Stimulated activated CD4-positive, alpha-beta T cell treated with anti-CD3 and anti-CD28 coated beads, Interleukin-4, amount 100 ng/mL, for 48 hours (primary cell): ENCODE results near the gene TRPC6.

Experiments
- DNase-seq, 2 donors: peaks; one replicate each; pipeline ENCODE4 v3.0.0-alpha.2; 2020; ENCODE audit warnings: low read depth in 2 of 2

TRPC6 gene

DNA sequence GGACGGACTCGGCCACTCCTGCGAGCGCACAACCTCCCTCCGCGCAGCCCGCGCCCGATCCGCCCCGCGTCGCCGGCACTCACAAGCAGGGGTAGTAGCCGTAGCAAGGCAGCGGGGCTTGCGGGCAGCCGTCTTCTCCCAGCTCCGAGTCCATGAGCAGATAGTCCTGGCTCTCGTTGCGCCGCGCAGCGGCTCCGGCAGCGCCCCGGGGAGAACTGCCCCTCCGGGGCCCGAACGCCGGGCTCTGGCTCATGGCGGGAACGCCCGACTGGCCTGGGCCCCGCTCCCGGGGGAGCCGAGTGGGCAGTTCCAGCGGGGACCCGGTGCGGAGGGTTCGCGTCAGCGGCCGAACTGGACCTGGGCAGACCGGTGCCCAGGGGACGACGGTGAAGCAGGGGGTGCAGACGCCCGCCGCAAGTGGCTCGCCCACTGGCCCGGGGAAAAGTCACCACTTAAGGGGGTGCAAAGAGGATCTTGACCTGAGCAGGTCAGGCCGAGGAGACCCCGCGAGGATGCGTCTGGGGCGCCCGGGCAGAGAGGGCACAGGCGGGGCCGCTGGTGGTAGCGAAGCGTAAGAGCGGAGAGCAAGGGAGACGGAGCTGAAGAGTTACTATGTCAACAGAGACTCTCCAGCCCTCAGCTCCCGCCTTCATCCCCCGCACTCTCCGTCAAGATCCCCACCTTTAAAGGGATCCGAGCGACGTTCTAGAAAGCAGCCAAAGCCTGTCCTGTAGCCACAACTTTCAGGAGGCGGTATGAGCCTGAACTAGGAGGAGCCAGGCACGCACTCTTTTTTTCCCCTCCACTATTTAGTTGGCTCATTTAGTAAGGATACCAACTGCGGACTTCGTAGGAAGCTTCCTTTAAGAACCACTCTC lies at the start of gene TRPC6:
TSS of gene TRPC6 (minus strand) at position 757 of the 878 bp plus-strand sequence. CDS start at position 253, 504 bp downstream.
- DNase-seq: no peak

DNA sequence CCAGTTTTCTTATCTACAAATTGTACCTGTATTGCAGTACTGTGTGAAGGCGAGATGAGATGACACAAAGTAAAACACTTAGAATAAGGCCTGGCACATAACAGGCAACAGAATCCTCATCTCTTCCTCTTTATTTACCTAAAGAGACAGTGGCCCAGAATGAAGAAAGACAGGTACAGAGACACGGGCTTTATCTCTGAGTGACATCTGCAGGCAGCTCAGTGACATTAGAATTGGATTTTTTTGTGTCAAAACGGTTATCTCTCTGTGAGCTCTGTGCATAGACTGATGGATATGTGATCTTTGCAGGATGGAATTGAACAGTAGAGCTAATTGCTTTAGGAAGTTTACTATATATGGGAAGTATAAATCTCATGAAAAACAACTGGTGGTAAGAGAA lies 36.2 kb upstream of the TRPC6 start:
- no peak for DNase-seq

DNA sequence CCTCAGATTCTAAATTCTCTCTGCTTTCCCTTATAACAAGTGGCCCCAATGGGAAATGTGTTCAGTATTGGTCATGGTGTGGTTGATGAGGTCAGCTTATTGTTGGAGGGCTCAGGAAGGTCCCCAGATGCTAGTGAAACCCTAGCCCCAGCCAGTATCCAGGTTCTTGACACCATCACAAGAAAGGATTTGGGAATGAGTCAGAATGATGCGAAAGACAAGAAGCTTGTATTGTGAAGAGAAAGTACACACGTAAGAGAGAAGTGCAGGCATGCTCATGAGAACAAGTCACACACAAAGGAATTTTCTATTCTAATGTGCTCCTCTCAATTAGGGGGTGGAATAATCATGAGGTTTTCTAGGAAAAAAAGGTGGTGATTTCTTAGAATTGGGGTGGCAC lies 34.9 kb upstream of the TRPC6 start:
- no peak for DNase-seq

DNA sequence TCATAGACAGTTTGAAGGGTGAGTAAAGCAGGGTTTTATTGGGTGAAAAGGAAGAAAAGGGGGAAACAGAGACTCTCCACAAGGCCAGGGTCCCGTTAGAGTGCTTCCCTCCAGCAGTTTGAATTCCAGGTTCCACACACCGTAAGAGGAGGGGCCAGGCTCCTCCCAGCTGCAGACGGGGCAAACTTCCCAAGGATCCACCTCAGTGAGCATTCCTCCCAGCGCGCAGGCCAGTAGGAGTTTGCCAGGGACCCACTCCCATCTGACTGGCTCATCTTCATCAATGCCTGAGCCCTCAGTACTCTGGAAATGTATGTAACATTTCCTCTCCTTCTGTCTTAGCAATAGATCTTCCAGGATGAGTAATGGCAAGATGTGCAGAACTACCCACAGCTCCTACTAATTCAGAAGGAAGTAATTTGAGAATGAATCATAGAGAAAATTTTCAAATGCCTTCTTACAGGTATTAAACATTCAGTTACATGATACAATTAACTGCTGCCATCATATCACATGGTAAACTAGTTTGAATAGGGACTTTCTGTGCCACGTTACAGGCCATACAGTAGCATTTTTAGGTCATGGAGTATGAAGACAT lies 34.0 kb upstream of the TRPC6 start:
- DNase-seq: no peak

DNA sequence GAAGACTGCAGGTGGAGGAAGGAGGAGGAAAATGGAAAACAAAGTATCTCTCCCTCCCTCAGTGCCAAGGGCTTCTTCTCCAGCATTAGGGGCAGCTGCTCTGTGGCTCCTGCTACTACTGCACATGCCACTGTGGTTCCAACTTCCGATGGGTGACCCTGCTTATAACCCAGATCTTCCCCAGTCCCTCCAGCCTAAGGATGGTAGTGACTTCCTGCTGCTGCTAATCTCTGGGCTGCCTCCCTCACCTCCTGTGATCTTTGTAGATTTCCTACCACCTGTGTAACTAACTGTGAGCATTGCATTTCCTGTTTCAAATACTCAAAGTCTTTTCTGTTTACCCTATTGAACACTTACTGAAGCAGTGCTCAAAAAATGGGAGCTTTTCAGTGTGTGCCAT lies 28.7 kb upstream of the TRPC6 start:
- no peak for DNase-seq

DNA sequence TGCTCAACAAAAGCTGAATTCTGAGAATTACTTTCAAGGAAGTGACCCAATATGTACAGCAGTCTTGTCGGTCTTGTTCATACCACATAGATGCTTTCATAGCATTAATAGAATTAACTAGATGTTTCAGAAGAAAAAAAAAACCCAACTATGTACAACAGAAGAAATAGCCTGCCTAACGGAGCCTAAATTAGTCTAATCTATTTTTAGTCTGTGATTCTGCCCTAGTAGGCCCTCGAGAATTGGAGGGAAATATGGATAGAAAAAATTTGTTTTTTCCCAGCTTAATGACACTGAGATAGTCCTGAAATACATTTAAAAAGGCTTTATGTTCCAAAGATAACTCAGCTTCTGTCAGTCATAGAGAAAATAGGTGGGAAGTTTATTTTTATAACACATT lies 17.1 kb upstream of the TRPC6 start:
- no peak for DNase-seq

DNA sequence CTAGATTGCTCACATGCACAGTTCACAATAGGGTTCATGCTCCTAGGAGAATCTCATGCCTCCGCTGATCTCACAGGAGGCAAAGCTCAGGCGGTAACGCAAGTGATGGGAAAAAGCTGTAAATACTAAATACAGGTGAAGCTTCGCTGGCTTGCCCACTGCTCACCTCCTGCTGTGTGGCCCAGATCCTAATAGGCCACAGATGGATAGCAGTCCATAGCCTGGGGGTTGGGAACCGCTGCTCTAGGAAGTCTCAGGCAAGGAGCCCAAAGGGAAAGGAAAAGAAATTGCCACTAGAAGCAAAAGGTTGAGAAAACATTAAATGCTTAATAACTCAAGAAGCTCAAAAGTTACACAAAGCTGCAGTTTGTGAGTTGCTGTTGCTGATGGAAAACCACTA lies 3.2 kb upstream of the TRPC6 start:
- no peak for DNase-seq

DNA sequence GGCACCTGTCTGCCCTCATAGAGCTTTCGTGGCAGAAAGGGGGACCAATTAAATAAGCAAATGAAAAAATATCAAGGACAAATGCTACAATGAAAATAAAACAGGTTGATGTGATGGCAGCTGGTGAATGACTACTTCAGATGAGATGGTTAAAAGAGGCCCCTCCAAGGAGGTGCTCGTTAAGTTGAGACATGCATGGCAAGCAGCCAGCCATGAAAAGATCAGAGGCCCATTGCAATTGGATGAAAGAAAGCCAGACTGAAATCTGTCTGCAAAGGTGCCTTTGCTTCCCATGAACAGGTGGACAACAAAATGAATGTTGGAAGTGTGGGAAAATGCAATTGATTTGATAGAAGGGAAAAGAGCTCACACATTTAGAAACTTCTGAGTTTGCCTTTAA lies 848 bp upstream of the TRPC6 start:
- DNase-seq: no peak

DNA sequence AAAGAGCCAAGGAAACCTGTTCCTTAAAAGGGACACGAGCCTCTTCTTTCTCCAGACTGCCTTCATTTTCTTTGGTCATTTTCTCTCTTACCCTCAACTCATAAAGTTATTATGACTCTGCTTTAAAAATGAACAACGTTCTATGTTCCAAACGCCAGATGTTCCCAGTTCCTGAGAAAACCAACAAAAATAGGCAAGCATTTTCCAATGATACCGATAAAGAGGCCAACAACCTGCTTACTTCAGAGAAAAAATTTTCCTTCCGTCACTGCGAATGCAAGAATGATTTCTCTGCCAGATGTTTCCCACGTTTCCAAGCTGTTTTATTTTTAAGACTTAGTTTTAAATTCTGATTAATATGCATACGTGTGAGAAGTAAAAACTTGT lies 315 bp upstream of the TRPC6 start:
- DNase-seq: no peak

DNA sequence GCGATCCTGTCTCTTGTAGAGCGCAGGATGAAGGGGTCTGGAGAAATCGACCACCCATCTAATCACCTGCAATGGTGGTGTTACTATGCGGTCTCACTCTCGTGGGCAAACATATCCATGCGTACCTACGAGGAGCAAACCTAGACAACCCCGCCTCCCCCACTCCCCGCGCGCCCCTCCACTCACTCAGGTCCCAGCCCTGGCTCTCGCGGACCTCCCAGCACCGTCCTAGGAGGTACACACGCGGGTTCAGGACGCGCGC lies 887 bp downstream of the TRPC6 start:
- DNase-seq: no peak

DNA sequence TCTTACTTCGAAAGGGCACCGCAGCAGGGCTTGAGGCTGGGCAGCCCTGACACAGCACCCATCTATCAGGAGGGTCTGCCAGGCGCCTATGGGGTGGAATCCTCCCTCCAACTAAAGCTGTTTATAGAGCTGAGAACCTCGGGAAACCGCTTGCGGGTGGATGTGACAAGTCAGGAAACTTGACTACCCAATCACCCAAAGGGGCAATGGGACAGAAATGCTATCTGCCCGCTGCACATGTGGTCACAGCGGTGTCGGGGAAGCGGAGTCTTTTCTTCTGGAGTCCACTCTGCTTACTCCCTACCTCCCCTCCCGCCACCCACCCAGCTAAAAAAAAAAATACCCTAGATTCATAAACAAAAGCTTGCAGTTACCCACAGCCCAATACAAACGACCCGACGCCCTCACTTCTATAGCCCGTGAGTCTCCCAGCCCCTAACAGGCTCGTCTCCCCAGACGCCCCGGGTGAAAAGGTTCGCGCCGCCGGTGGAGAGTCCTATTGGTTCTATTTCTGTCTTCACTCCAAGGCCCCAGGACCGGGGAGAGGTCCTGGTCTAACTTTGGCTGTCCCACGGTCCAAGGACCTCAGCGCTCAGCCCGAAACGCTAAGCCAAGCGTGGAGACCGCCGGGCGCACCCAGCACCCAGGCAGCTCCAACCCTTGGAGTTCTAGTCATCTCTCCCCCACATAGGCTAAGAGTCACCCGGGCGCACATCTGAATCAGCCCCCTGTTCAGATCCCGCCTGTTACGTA lies 1.4 kb downstream of the TRPC6 start:
- no peak for DNase-seq

DNA sequence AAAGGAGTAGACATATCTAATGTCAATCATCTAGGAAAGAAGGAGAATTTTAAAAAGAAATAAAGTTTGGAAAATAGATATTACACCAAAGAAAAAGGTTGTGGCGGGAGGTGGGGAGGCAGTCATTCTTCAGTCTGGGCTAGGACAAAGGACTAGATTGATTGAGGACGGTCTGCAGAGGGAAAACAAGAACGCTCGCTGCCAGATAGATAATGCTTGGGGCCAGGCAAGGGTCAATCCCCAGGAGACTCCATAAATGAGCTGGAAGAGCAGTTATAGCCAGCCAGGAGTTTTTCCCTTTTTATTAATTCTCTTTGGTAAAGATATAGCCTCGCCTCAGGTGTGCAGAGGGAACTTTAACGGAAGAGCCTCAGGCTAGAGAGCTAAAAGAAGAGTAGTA lies 6.3 kb downstream of the TRPC6 start:
- DNase-seq: no peak

DNA sequence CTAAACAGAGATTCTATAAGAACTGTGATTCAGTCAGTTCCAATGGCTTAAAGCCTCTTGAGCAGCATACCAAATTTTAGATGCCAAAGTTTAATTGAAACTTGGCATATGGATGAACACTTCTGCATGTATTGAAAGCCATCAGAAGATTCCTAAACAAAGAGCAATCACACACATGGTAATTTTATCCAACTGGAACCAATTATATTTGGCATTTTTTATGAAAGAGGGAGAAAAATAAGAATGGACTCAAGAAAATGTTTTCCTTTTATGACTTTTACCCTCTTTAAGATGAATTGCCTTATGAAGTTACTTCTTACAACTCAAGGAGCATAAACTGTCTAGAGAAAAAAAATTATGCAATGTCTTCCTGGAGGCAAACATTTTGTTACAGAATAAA lies 7.4 kb downstream of the TRPC6 start:
- no peak for DNase-seq

DNA sequence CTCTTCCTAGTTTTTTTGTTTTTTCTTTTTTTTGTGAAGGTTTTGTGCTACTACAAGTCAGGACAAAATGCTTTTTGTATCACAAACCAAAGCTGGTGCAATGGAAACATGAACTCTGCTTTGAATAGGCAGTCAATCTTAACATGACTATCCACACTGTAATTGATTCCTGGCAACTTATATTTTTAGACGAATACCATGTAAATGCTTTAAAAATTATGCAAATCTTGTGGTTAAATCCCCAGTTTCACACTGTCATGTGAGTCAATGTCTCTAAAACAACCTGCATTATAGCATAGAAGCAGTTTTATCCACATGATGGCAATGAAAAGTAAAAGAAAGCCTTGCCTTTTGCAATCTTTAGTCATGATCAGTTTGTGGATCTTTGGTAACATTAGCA lies 8.9 kb downstream of the TRPC6 start:
- no peak for DNase-seq

DNA sequence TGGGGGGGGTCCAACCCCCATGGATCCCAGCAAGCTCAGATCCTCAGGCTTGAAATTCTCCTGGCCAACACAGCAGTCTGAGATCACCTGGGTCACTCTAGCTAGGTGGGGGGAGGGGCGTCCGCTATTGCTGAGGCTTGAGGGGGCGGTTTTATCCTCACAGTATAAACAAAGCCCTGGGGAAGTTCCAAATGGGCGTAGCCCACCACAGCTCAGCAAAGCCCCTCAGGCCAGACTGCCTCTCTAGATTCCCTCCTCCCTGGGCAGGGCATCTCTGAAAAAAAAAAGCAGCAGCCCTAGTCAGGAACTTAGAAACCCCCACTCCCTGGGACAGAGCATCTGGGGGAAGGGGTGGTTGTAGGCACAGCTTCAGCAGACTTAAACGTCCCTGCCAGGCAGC lies 16.7 kb downstream of the TRPC6 start:
- DNase-seq: no peak

DNA sequence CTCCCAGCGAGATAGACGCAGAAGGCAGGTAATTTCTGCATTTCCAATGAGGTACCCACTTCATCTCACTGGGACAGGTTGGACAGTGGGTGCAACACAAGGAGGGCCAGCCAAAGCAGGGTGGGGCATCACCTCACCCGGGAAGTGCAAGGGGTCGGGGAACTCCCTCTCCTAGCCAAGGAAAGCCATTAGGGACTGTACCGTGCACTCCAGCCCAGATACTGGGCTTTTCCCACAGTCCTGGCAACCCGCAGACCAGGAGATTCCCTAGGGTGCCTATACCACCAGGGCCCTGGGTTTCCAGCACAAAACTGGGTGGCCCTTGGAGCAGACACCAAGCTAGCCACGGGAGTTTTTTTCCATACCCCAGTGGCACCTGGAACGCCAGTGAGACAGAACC lies 17.2 kb downstream of the TRPC6 start:
- DNase-seq: no peak

DNA sequence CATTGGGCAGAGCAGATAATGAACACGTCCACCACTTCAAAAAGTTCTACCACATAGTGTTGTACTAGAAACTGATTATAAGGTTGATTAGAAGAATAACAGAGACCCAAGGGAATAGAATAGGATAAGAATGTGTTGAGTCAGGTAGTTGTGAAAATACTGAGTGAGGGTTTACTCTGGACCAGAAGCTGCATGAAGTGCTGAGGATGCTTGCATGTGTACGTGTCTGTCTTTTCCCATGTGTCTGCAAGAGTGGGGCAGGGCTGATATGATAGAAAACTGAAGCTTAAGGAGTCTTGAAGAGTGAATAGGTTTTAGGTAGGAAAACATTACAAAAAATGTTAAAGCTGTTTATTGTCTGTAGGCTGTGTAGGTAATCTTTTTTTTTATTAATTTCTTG lies 20.6 kb downstream of the TRPC6 start:
- DNase-seq: no peak

DNA sequence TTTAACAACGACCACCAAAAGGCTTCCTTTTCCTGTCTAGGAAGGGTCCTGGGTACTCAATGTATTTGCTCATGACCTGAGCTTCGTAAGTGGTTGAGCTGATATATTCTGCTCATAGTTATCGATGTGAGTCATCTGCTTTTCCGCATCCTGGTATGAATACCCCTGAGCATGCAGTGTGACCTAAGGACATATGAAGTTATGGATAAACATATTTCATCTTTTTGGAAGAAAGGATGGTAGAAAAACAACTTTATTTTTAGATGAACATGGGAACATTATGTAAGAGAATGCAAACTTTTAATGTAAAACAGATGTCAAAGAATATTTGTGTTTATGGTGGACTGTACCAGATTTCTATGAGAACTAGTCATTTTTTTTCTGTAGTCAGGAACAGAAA lies 28.4 kb downstream of the TRPC6 start:
- DNase-seq: no peak

DNA sequence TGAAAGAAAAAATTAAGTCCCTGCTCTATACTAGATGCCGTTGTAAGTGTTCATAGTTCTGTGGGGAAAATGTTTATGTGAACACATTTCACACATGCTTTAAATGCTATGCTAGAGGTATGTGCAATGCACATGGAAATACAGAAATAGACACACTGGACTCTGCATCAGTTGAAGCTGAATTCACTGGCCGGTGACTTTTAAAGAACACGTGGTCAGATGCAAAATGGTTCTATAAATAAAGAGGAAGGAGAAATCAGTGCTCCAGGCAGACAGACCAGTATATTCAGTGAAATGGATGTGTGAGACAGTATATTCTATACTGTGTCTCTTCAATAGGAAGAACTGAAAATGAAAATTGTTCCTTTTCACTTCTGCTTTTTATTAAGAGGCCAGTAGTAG lies 29.9 kb downstream of the TRPC6 start:
- no peak for DNase-seq

DNA sequence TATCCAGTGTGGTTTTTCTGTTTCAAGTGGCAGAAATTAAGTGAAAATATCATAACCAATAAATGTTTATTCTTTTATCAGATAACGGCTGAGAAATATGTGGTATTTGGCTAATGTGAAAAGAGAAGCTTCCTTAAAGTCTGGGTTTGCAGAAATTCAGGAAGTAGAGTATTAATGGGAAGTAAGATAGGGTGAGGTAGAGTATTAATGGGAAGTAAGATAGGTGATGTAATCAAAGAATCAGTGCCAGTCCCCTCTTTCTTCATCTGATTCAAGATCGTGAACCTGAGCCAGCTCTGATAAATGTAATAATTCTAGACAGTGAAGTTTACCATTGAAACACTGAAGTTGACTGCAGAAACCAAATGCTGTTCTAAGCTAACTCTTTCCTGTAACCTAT lies 30.9 kb downstream of the TRPC6 start:
- no peak for DNase-seq

DNA sequence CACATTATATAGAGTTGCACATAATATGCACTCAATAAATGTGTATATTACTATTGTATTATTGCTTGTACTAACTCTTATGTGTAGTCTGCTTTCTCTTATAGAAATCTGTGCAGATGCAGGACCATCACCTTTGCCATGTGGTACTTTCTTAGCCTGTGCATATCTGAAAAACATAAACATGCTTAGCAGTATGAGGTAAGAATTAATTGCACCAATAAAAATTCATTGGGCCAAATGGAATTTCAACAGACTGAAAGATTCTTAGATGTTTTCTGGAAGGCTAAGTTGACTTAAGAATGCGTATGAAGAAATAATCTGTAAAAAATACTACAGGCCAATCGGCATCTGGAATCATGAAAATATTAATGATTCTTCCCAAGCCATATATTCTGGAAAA lies 55.3 kb downstream of the TRPC6 start:
- no peak for DNase-seq

DNA sequence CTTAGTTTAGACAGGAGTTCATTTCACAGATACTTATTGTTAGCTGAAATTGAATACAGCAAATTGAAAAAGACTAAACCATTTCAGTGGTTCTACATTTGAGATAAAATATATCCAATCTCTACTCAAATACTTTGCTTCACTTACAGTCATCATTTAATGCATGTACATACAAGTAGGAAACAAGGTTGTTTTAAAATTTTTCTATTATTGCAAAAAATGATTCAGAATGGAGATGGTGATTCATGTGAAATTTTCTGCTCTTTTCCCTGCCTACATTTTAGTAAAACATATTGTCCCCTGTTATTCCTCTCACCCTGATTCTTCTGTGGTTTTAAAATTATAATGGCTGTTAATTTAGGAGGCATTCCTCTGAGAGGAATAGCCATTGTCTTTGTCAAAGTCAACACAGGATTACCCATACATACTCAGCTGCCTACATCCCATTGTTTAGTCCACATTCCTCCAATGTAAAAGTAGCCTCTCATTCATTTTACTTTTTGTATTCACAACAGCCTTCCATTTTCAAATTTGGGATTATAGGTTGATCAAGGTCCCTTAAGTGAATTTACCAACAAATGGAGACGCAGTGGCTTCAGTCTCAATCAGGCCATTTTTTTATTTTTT lies 60.1 kb downstream of the TRPC6 start:
- no peak for DNase-seq

DNA sequence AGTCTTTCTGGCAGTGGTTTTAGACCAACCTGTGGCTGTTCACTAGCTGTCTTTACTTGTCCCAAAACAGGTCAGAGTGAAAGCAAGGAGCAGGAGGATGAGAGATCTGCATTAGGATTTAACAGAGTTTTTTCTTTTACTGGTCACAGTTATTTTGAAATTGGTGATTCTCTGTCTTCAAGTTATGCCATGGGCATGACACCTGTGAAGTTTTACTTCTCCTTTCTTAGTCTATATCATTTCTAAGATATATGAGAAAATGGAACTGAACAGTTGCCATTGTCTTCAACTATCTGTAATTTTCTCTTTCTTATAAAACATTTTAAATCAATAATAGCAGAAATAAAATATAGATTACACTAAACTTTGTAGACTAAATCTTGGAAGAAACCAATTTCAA lies 60.6 kb downstream of the TRPC6 start:
- DNase-seq: no peak
